ENCODE measurements around the gene ETFA. TPM values are rescaled to one million over a fixed set of nuclear protein-coding genes. Genes with fewer than 3 reads are reported as not detected.

Gene ETFA
- total RNA-seq, 1 donor from 2014 or later: 144 TPM

GRCh38 chr15:76344893-76345582 lies 33.8 kb upstream of the ETFA start:
- Mint-ChIP-seq H3K36me3 (ENCODE audit: low read depth) (peaks cover 13% of the 10 kb centered on the region), H3K4me3 (peak overlapping the region; percentile 73), H3K9me3 (no peaks in the 10 kb centered on the region), H3K27me3 (peaks cover 72% of the 10 kb centered on the region), H3K27ac (no peak overlapping the region), H3K4me1 (peaks cover 25% of the 10 kb centered on the region)
- intact Hi-C loops (cut with micrococcal nuclease): loop anchor here (1.0 kb wide), 1 partner anchor 8 kb away; no protein-coding TSS in a partner anchor
- DNase-seq: no peak

- Mint-ChIP-seq H3K36me3 (ENCODE audit: low read depth) (peaks cover 17% of the 10 kb centered on the region), H3K27ac (no peak overlapping the region), H3K4me3 (no peak overlapping the region), H3K9me3 (no peaks in the 10 kb centered on the region), H3K4me1 (peaks cover 35% of the 10 kb centered on the region), H3K27me3 (peaks cover 79% of the 10 kb centered on the region)
- DNase-seq: no peak
- intact Hi-C loops (cut with micrococcal nuclease): no loop called here
Measured at GRCh38 chr15:76343313-76343996, 32.2 kb upstream of the ETFA start.

GRCh38 chr15:76342382-76343201 lies 31.3 kb upstream of the ETFA start:
- intact Hi-C loops (cut with micrococcal nuclease): no loop called here
- Mint-ChIP-seq H3K9me3 (no peaks in the 10 kb centered on the region), H3K4me1 (peaks cover 36% of the 10 kb centered on the region), H3K36me3 (ENCODE audit: low read depth) (peaks cover 15% of the 10 kb centered on the region), H3K27me3 (peaks cover 74% of the 10 kb centered on the region), H3K27ac (no peak overlapping the region), H3K4me3 (no peak overlapping the region)
- DNase-seq: peak; percentile 65

GRCh38 chr15:76342058-76342381 lies 30.8 kb upstream of the ETFA start:
- peak; percentile 59 for DNase-seq
- intact Hi-C loops (cut with micrococcal nuclease): no loop called here
- Mint-ChIP-seq H3K27me3 (peaks cover 77% of the 10 kb centered on the region), H3K27ac (peak overlapping the region; percentile 73), H3K36me3 (ENCODE audit: low read depth) (peaks cover 17% of the 10 kb centered on the region), H3K9me3 (no peaks in the 10 kb centered on the region), H3K4me1 (peaks cover 41% of the 10 kb centered on the region), H3K4me3 (peak overlapping the region; percentile 60)

- H3K36me3 Mint-ChIP-seq (ENCODE audit: low read depth): peaks cover 17% of the 10 kb centered on the region
- H3K9me3 Mint-ChIP-seq: no peaks in the 10 kb centered on the region
Measured at GRCh38 chr15:76341366-76342057, 30.2 kb upstream of the ETFA start.

GRCh38 chr15:76340803-76341365 lies 29.6 kb upstream of the ETFA start:
- peak; percentile 79 for DNase-seq
- H3K36me3 Mint-ChIP-seq (ENCODE audit: low read depth): peaks cover 17% of the 10 kb centered on the region
- intact Hi-C loops (cut with micrococcal nuclease): no loop called here
- peak overlapping the region; percentile 83 for H3K4me3 Mint-ChIP-seq
- H3K27ac Mint-ChIP-seq: peak overlapping the region; percentile 35
- H3K9me3 Mint-ChIP-seq: no peaks in the 10 kb centered on the region
- peaks cover 47% of the 10 kb centered on the region for H3K4me1 Mint-ChIP-seq
- peaks cover 80% of the 10 kb centered on the region for H3K27me3 Mint-ChIP-seq

More at GRCh38 chr15:76341366-76342057, 30.2 kb upstream of the ETFA start:
- Mint-ChIP-seq H3K4me1 (peaks cover 46% of the 10 kb centered on the region), H3K27me3 (peaks cover 80% of the 10 kb centered on the region), H3K27ac (peak overlapping the region; percentile 73), H3K4me3 (peak overlapping the region; percentile 60)
- intact Hi-C loops (cut with micrococcal nuclease): no loop called here
- DNase-seq: peak; percentile 65

GRCh38 chr15:76340198-76340802 lies 29.0 kb upstream of the ETFA start:
- peak overlapping the region; percentile 12 for H3K27ac Mint-ChIP-seq
- peaks cover 47% of the 10 kb centered on the region for H3K4me1 Mint-ChIP-seq
- H3K4me3 Mint-ChIP-seq: peak overlapping the region; percentile 83
- no peaks in the 10 kb centered on the region for H3K9me3 Mint-ChIP-seq
- peak; percentile 78 for DNase-seq
- peaks cover 80% of the 10 kb centered on the region for H3K27me3 Mint-ChIP-seq
- H3K36me3 Mint-ChIP-seq (ENCODE audit: low read depth): peaks cover 13% of the 10 kb centered on the region
- intact Hi-C loops (cut with micrococcal nuclease): no loop called here

GRCh38 chr15:76339305-76340197 lies 28.3 kb upstream of the ETFA start:
- peak; percentile 76 for DNase-seq
- H3K36me3 Mint-ChIP-seq (ENCODE audit: low read depth): peaks cover 11% of the 10 kb centered on the region
- intact Hi-C loops (cut with micrococcal nuclease): loop anchor here (5.0 kb wide), 1 partner anchor 277 kb away; no protein-coding TSS in a partner anchor
- H3K4me3 Mint-ChIP-seq: peak overlapping the region; percentile 83
- H3K27ac Mint-ChIP-seq: peak overlapping the region; percentile 12
- H3K27me3 Mint-ChIP-seq: peaks cover 78% of the 10 kb centered on the region
- peaks cover 48% of the 10 kb centered on the region for H3K4me1 Mint-ChIP-seq
- H3K9me3 Mint-ChIP-seq: no peaks in the 10 kb centered on the region

GRCh38 chr15:76338486-76339304 lies 27.4 kb upstream of the ETFA start:
- peak; percentile 59 for DNase-seq
- H3K4me3 Mint-ChIP-seq: peak overlapping the region; percentile 83
- H3K9me3 Mint-ChIP-seq: no peaks in the 10 kb centered on the region
- peaks cover 77% of the 10 kb centered on the region for H3K27me3 Mint-ChIP-seq
- H3K36me3 Mint-ChIP-seq (ENCODE audit: low read depth): peaks cover 11% of the 10 kb centered on the region
- peaks cover 52% of the 10 kb centered on the region for H3K4me1 Mint-ChIP-seq
- intact Hi-C loops (cut with micrococcal nuclease): loop anchor here (5.0 kb wide), 1 partner anchor 276 kb away; no protein-coding TSS in a partner anchor
- H3K27ac Mint-ChIP-seq: no peak overlapping the region

GRCh38 chr15:76337696-76338485 lies 26.6 kb upstream of the ETFA start:
- peaks cover 11% of the 10 kb centered on the region for H3K36me3 Mint-ChIP-seq (ENCODE audit: low read depth)
- no peaks in the 10 kb centered on the region for H3K9me3 Mint-ChIP-seq
- H3K27me3 Mint-ChIP-seq: peaks cover 69% of the 10 kb centered on the region
- peak overlapping the region; percentile 25 for H3K27ac Mint-ChIP-seq
- DNase-seq: peak; percentile 74
- peak overlapping the region; percentile 78 for H3K4me3 Mint-ChIP-seq
- intact Hi-C loops (cut with micrococcal nuclease): loop anchor here (1.0 to 5.0 kb wide), 6 partner anchors 7 to 276 kb away; partner anchors contain the start of gene ETFA
- peaks cover 48% of the 10 kb centered on the region for H3K4me1 Mint-ChIP-seq

Data from activated CD4-positive, alpha-beta T cell treated with anti-CD3 and anti-CD28 coated beads, Interleukin-2, amount 10 ng/mL, durations not matched to agents 24 days and 14 days (primary cell).